Smooth muscle cell (in vitro differentiated cells): ENCODE results near the gene LCN1. TPM values are rescaled to one million over a fixed set of nuclear protein-coding genes. Genes with fewer than 3 reads are reported as not detected.

Source experiments
- DNase-seq: peaks from one replicate; lab custom pipeline; 2025; ENCODE audit not compliant: unreplicated experiment; lab: John Stamatoyannopoulos, UW
- H2AFZ ChIP-seq: fragments of 200-600 bp; sonication (generic); 2 replicates; pipeline ENCODE4 v1.6.0; 2016; ENCODE audit warnings: antibody characterized with exemption, low read depth, mild to moderate bottlenecking
- H3F3A ChIP-seq: fragments of 200-600 bp; sonication (generic); 2 replicates; pipeline ENCODE4 v1.6.0; 2017; ENCODE audit warnings: antibody characterized with exemption, low read depth
- H3K27ac ChIP-seq: fragments of 200-600 bp; sonication (generic); 2 replicates; pipeline ENCODE4 v1.5.1; 2016; ENCODE audit warnings: low read depth, mild to moderate bottlenecking
- H3K27me3 ChIP-seq: fragments of 200-600 bp; sonication (generic); 2 replicates; pipeline ENCODE4 v1.6.1; 2016; ENCODE audit warnings: low read depth, mild to moderate bottlenecking
- H3K36me3 ChIP-seq: fragments of 200-600 bp; sonication (generic); 2 replicates; pipeline ENCODE4 v1.5.1; 2016; ENCODE audit warnings: low read depth
- H3K4me1 ChIP-seq: fragments of 200-600 bp; sonication (generic); 2 replicates; pipeline ENCODE4 v1.5.1; 2016; ENCODE audit warnings: low read depth
- H3K4me2 ChIP-seq: fragments of 200-600 bp; sonication (generic); 2 replicates; pipeline ENCODE4 v1.6.0; 2016; ENCODE audit warnings: mild to moderate bottlenecking
- H3K4me3 ChIP-seq: fragments of 200-600 bp; sonication (generic); 2 replicates; pipeline ENCODE4 v1.5.1; 2016; ENCODE audit warnings: mild to moderate bottlenecking
- H3K79me2 ChIP-seq: fragments of 200-600 bp; sonication (generic); 2 replicates; pipeline ENCODE4 v1.6.0; 2016; ENCODE audit warnings: low read depth, mild to moderate bottlenecking
- H3K9ac ChIP-seq: fragments of 200-600 bp; sonication (generic); 2 replicates; pipeline ENCODE4 v1.6.0; 2016; ENCODE audit warnings: low read depth
- H3K9me3 ChIP-seq: fragments of 200-600 bp; sonication (generic); replicated peaks from 2 replicates; pipeline ENCODE4 v1.5.1; 2016; ENCODE audit warnings: low read depth
- H4K20me1 ChIP-seq: fragments of 200-600 bp; sonication (generic); 2 replicates; pipeline ENCODE4 v1.6.0; 2016; ENCODE audit warnings: low read depth
- WGBS: methylation state at CpG from one replicate; pipeline ENCODE4 v1.1.7; 2016; ENCODE audit warnings: low lambda C conversion rate; 5-methylcytosine and 5-hydroxymethylcytosine counted together
- polyA plus RNA-seq: library from polyadenylated mRNA; unstranded; fragments of >200 nt; fragmentation: Nextera tagmentation; extraction: Ambion mirVana; gene quantifications from 2 replicates; pipeline ENCODE4 v1.2.1, GENCODE V29; 2016
- total RNA-seq: library from RNA; depleted of rRNA; stranded (reverse); fragments of >200 nt; gene quantifications from 2 replicates; pipeline ENCODE4 v1.2.3, GENCODE V29; 2014
- TF ChIP-seq, protein P1 (sequence below): fragments of 200-600 bp; sonication (generic); IDR thresholded peaks from 2 replicates; pipeline ENCODE4 v1.5.1; 2017; ENCODE audit warnings: borderline replicate concordance, mild to moderate bottlenecking, antibody characterized with exemption; ENCODE audit not compliant: insufficient read depth, poor library complexity, severe bottlenecking

LCN1 gene
- total and polyA plus RNA-seq, 2 experiments from 2014 or later: 0.85 to 5.6 TPM

GRCh38 chr9:135489188-135489906, 31.9 kb upstream of the LCN1 start:
- no peak overlapping the region for H3K27ac ChIP-seq
- no peak overlapping the region for H2AFZ ChIP-seq
- H3K4me2 ChIP-seq: no peak overlapping the region
- no peaks in the 10 kb centered on the region for H3K9me3 ChIP-seq
- no peaks in the 10 kb centered on the region for H4K20me1 ChIP-seq
- H3F3A ChIP-seq: no peaks in the 10 kb centered on the region
- no peak overlapping the region for H3K4me3 ChIP-seq
- H3K4me1 ChIP-seq: no peaks in the 10 kb centered on the region
- DNase-seq: no peak
- H3K9ac ChIP-seq: no peak overlapping the region
- whole genome bisulfite sequencing: 90% methylated on average over 18 of the region's 18 CpGs
- H3K27me3 ChIP-seq: no peaks in the 10 kb centered on the region
- H3K36me3 ChIP-seq: no peaks in the 10 kb centered on the region
- H3K79me2 ChIP-seq: no peaks in the 10 kb centered on the region
- TF ChIP-seq, protein P1, sequence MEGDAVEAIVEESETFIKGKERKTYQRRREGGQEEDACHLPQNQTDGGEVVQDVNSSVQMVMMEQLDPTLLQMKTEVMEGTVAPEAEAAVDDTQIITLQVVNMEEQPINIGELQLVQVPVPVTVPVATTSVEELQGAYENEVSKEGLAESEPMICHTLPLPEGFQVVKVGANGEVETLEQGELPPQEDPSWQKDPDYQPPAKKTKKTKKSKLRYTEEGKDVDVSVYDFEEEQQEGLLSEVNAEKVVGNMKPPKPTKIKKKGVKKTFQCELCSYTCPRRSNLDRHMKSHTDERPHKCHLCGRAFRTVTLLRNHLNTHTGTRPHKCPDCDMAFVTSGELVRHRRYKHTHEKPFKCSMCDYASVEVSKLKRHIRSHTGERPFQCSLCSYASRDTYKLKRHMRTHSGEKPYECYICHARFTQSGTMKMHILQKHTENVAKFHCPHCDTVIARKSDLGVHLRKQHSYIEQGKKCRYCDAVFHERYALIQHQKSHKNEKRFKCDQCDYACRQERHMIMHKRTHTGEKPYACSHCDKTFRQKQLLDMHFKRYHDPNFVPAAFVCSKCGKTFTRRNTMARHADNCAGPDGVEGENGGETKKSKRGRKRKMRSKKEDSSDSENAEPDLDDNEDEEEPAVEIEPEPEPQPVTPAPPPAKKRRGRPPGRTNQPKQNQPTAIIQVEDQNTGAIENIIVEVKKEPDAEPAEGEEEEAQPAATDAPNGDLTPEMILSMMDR: no peak

- no peaks in the 10 kb centered on the region for H3K4me1 ChIP-seq
- H3F3A ChIP-seq: no peaks in the 10 kb centered on the region
- no peaks in the 10 kb centered on the region for H3K27me3 ChIP-seq
- no peak overlapping the region for H3K9ac ChIP-seq
- H3K79me2 ChIP-seq: no peaks in the 10 kb centered on the region
- H3K9me3 ChIP-seq: no peaks in the 10 kb centered on the region
- no peaks in the 10 kb centered on the region for H3K36me3 ChIP-seq
- TF ChIP-seq, protein P1: no peak
- no peak overlapping the region for H3K27ac ChIP-seq
- H4K20me1 ChIP-seq: no peaks in the 10 kb centered on the region
- H2AFZ ChIP-seq: no peak overlapping the region
- WGBS: 96% methylated on average over 15 of the region's 16 CpGs
- no peak overlapping the region for H3K4me3 ChIP-seq
- no peak overlapping the region for H3K4me2 ChIP-seq
- DNase-seq: no peak
These were observed 30.9 kb upstream of the LCN1 start for GRCh38 chr9:135490166-135490870.

GRCh38 chr9:135490980-135491464, 30.2 kb upstream of the LCN1 start:
- Histone ChIP-seq H3K4me3 (no peak overlapping the region), H3K36me3 (no peaks in the 10 kb centered on the region)
- 84% methylated on average over 18 of the region's 18 CpGs for WGBS

More at GRCh38 chr9:135490980-135491464, 30.2 kb upstream of the LCN1 start:
- Histone ChIP-seq H3K4me2 (no peak overlapping the region), H2AFZ (no peak overlapping the region), H3K4me1 (no peaks in the 10 kb centered on the region), H3K79me2 (no peaks in the 10 kb centered on the region), H3F3A (no peaks in the 10 kb centered on the region), H3K27ac (no peak overlapping the region), H4K20me1 (no peaks in the 10 kb centered on the region), H3K9ac (no peak overlapping the region), H3K9me3 (no peaks in the 10 kb centered on the region), H3K27me3 (no peaks in the 10 kb centered on the region)
- TF ChIP-seq, protein P1: no peak
- DNase-seq: no peak
